OCI-LY1 (cell line): ENCODE results near the gene GPBAR1.

Source experiments
- CTCF ChIP-seq: fragments of 200-600 bp; sonication (generic), shearing (Covaris generic); IDR thresholded peaks from 2 replicates; pipeline ENCODE4 v1.5.1; 2017; ENCODE audit warnings: mild to moderate bottlenecking, antibody characterized with exemption, low read length, moderate library complexity, mixed read lengths
- EZH2 ChIP-seq: fragments of 200-600 bp; sonication (generic), shearing (Covaris generic); IDR thresholded peaks from 2 replicates; pipeline ENCODE4 v1.8.0; 2017; ENCODE audit warnings: borderline replicate concordance, mixed run types, mild to moderate bottlenecking, antibody characterized with exemption, low read length, moderate library complexity, mixed read lengths

GRCh38 chr2:218301176-218301819 lies 40.5 kb downstream of the GPBAR1 start:
- TF ChIP-seq EZH2 (no peak), CTCF (peak; percentile 94)
